ENCODE measurements around the gene SCN11A. TPM values are rescaled to one million over a fixed set of nuclear protein-coding genes. Genes with fewer than 3 reads are reported as not detected.

The SCN11A gene
- total RNA-seq, 1 experiment from 2014 or later, result 0.13 TPM

- Mint-ChIP-seq H3K9me3 (no peaks in the 10 kb centered on the region), H3K4me3 (no peak overlapping the region), H3K27me3 (ENCODE audit: low read depth) (no peaks in the 10 kb centered on the region; the same call in 1 of the 2 replicates), H3K36me3 (no peaks in the 10 kb centered on the region), H3K27ac (no peak overlapping the region), H3K4me1 (peaks cover 11% of the 10 kb centered on the region)
- TF ChIP-seq PRRX2 (CRISPR knock-in tag; IDR thresholded peaks at IDR 0.05), result no peak
- DNase-seq (ENCODE audit: low spot score) (no peak), ATAC-seq (no peak)
- ChIA-PET CTCF (interaction anchor here (3.7 kb wide), 1 partner anchor 15 kb away, joined by 17 read pairs; no protein-coding TSS in a partner anchor), POLR2A (no interaction called here)
These were observed 36.3 kb downstream of the SCN11A start for GRCh38 chr3:39015418-39015817.

- CTCF ChIA-PET, result interaction anchor here (2.6 kb wide), 1 partner anchor 14 kb away, joined by 16 read pairs; no protein-coding TSS in a partner anchor
- Mint-ChIP-seq H3K27ac (no peak overlapping the region), H3K36me3 (no peaks in the 10 kb centered on the region), H3K9me3 (no peaks in the 10 kb centered on the region; the same call in 1 of the 2 replicates), H3K4me3 (no peak overlapping the region), H3K4me1 (peaks cover 11% of the 10 kb centered on the region), H3K27me3 (ENCODE audit: low read depth) (no peaks in the 10 kb centered on the region; the same call in 1 of the 2 replicates)
- DNase-seq (ENCODE audit: low spot score), result no peak
- ATAC-seq, result no peak
- POLR2A ChIA-PET, result no interaction called here
- no peak for TF ChIP-seq MYBL2 (CRISPR knock-in tag; IDR thresholded peaks at IDR 0.05)
- TF ChIP-seq GABPB1 (CRISPR knock-in tag; IDR thresholded peaks at IDR 0.05), result 0 out of 2 replicates have a peak, but pooled peaks have one; percentile 18
These were observed 37.7 kb downstream of the SCN11A start for GRCh38 chr3:39013921-39014509.

GRCh38 chr3:39013289-39013688 is 38.5 kb downstream of the SCN11A start:
- Mint-ChIP-seq H3K4me1 (peaks cover 11% of the 10 kb centered on the region), H3K27ac (no peak overlapping the region), H3K27me3 (ENCODE audit: low read depth) (no peaks in the 10 kb centered on the region; the same call in 1 of the 2 replicates), H3K4me3 (no peak overlapping the region), H3K36me3 (no peaks in the 10 kb centered on the region), H3K9me3 (no peaks in the 10 kb centered on the region; the same call in 1 of the 2 replicates)
- CTCF ChIA-PET, result interaction anchor here (1.0 to 2.6 kb wide), 2 partner anchors 13 to 275 kb away, joined by 3 to 16 read pairs; no protein-coding TSS in a partner anchor
- POLR2A ChIA-PET, result no interaction called here
- DNase-seq (ENCODE audit: low spot score) (peak; percentile 36), ATAC-seq (peak; percentile 97)
- TF ChIP-seq ZNF138 (CRISPR knock-in tag; conservative IDR thresholded peaks at IDR 0.05) (no peak), KAT7 (CRISPR knock-in tag; IDR thresholded peaks at IDR 0.05; ENCODE audit: borderline replicate concordance) (no peak), CBFB (CRISPR knock-in tag; IDR thresholded peaks at IDR 0.05; ENCODE audit: low read depth) (no peak), HMGA2 (CRISPR knock-in tag; IDR thresholded peaks at IDR 0.05) (no peak), AR (CRISPR knock-in tag; IDR thresholded peaks at IDR 0.05) (no peak), NFATC4 (CRISPR knock-in tag; IDR thresholded peaks at IDR 0.05) (no peak), SMAD3 (CRISPR knock-in tag; IDR thresholded peaks at IDR 0.05; ENCODE audit: borderline replicate concordance) (no peak), USF1 (CRISPR knock-in tag; IDR thresholded peaks at IDR 0.05) (peak; percentile 53; the same call in 1 of the 2 replicates), ATF6 (CRISPR knock-in tag; IDR thresholded peaks at IDR 0.05) (no peak)

- Mint-ChIP-seq H3K4me3 (no peak overlapping the region), H3K4me1 (peaks cover 11% of the 10 kb centered on the region), H3K27ac (no peak overlapping the region), H3K27me3 (ENCODE audit: low read depth) (peaks cover 2% of the 10 kb centered on the region; the same call in 1 of the 2 replicates), H3K9me3 (no peaks in the 10 kb centered on the region; the same call in 1 of the 2 replicates), H3K36me3 (no peaks in the 10 kb centered on the region)
- ChIA-PET POLR2A (no interaction called here), CTCF (interaction anchor here (0.6 to 1.2 kb wide), 2 partner anchors 10 to 11 kb away, joined by 3 read pairs; no protein-coding TSS in a partner anchor)
- DNase-seq (ENCODE audit: low spot score), result no peak
- ATAC-seq, result no peak
- TF ChIP-seq ESRRA (CRISPR knock-in tag; IDR thresholded peaks at IDR 0.05; ENCODE audit: borderline replicate concordance) (no peak), ZNF512 (CRISPR knock-in tag; IDR thresholded peaks at IDR 0.05; ENCODE audit: borderline replicate concordance) (no peak), AFF4 (CRISPR knock-in tag; IDR thresholded peaks at IDR 0.05; ENCODE audit: borderline replicate concordance) (no peak)
These were observed 40.5 kb downstream of the SCN11A start for GRCh38 chr3:39011191-39011736.

Measured in WTC11 (cell line).